Stimulated activated CD4-positive, alpha-beta T cell treated with anti-CD3 and anti-CD28 coated beads, TNF-alpha, amount 100 ng/mL, for 24 hours (primary cell): ENCODE data around the gene CDR2.
A peak's percentile ranks its signal among the peaks of the same experiment; 100 is the strongest.

Experiments
- DNase-seq, 3 experiments: peaks; one replicate each; pipeline ENCODE4 v3.0.0-alpha.2; 2020; ENCODE audit warnings: low read depth in 3 of 3

Gene CDR2

GRCh38 chr16:22324787-22325597 lies 49.4 kb downstream of the CDR2 start:
- no peak for DNase-seq

DNA sequence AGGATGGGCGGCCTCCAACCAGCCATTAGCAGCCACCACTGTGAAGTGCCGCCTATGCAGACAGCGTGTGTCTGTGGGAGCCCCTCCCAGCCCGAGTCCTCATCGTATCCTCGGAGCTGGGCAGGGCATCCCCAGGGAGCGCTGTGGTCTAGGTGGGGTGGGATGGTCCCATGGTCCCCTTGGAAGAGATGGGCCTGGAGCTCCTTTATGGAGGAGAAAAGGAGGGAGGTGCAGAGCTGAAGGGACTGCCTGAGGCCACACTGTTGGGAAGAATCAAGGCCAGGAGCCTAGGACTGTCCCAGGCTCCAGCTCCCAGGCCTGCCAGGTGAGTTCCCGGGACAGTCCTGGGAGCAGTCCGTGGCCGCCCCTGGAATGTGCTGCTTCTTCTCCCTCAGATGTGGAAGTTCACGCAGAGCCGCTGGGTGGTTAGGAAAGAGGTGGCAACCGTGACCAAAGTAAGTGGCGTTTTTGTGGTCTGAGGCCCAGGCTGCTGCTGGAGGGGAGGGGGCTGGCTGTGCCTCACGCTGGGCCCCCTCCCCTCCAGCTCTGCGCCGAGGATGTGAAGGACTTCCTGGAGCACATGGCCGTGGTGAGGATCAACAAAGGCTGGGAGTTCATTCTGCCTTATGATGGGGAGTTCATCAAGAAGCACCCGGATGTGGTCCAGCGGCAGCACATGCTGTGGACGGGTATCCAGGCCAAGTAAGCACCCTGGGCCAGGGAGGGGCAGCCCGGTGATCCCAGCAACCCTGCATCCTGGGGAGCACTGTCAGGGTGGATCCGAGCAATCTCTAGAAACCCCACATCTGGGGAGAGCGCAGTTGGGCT lies 50.2 kb downstream of the CDR2 start:
- DNase-seq, result no peak

- DNase-seq, result no peak
Observed at GRCh38 chr16:22323173-22323958, 51.1 kb downstream of the CDR2 start.

DNA sequence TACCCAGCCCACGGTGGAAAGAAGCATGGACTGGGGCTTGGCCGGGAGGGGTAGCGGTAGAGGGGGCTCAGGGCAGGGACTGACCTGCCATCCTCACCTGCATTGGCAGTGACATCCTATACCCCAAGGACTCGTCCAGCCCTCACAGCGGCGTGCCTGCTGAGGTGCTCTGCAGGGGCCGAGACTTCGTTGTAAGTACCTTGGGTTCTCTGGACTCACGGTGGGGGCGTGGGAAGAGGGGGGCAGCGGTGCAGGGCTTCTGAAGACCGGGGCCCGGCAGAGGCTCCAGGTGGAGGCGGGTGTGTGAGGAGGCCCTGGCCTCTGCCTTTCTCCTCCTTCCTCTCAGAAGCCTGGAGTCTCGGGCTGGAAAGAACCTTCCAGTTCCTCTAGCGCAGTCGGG lies 51.7 kb downstream of the CDR2 start:
- DNase-seq, result no peak

DNA sequence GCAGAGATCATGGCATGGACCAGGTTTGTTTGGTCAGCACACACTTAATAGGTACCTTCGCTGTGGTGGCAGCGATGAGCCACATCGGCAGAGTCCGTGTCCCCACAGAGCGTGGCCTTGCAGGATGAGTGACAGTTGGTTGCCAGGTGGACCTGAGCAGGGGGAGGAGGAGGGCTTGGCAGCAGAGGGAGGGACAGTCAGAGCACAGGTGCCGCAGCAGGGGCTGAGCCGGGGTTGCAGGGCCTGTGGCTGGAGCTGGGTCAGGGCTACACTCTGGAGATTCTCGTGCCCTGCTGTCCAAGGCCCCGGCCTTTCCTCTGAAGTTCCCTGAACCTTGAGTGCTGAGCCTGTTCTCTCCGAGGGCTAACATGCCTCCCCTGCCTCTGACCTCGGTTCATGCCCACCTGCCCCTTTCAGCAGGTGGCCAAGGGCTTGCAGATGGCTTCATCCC lies 52.4 kb downstream of the CDR2 start:
- no peak for DNase-seq

DNA sequence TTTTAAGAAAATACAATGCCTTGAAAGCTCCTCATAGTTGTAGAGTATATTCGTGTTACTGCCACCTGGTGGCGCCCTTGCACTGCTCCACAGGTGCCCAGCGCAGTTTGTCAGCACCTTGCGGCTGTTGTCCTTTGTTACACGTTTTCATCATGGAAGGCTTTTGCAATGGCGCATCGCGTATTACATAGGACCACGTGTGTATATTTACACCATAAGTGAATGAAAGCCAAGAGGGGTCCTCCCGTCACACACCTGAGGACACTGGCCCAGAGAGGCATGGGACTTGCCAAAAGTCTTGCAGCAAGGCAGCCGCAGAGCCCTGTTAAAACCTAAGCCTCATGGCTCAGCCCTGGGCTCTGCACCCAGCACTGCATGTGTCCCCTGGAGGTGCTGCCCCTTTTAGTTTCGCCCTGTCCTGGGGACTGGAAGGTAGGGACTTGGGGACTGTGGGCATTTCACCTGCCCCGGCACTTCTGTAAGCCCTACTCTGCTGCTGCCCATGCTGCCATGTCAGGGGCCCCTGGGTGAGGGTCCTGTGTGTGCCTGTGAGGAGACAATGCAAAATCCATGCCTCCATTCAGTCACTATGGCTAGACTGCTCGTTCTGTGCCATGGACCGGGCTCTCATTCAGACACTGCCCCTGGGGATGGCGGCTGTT lies 52.9 kb downstream of the CDR2 start:
- DNase-seq, result peak; percentile 44 to 53 (median 49)

GRCh38 chr16:22320572-22321339 lies 53.7 kb downstream of the CDR2 start:
- DNase-seq, result no peak

DNA sequence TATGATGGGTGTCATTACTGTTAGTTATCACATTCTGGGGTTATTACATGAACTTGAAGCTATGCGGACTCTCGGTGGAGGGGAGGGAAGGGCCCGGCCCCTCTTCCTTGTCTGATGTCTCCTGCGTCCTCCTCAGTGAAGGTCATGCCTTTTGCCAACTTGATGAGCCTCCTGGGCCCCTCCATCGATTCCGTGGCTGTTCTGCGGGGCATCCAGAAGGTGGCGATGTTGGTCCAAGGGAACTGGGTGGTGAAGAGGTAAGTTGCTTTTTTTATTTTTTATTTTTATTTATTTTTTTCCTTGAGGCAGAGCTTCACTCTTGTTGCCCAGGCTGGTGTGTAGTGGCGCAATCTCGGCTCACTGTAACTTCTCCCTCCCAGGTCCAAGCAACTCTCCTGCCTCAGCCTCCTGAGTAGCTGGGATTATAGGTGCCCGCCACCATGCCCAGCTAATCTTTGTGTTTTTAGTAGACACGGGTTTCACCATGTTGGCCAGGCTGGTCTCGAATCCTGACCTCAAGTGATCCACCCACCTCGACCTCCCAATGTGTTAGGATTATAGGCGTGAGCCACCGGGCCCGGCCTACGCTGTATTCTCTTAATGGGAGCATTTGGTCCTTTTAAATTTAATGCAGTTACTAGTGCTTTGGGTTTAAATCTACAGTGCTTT lies 55.6 kb downstream of the CDR2 start:
- DNase-seq, result peak; percentile 16 to 38 (median 35)

- no peak for DNase-seq
Observed at GRCh38 chr16:22317625-22318024, 56.8 kb downstream of the CDR2 start.

GRCh38 chr16:22317001-22317530 lies 57.4 kb downstream of the CDR2 start:
- DNase-seq, result no peak

DNA sequence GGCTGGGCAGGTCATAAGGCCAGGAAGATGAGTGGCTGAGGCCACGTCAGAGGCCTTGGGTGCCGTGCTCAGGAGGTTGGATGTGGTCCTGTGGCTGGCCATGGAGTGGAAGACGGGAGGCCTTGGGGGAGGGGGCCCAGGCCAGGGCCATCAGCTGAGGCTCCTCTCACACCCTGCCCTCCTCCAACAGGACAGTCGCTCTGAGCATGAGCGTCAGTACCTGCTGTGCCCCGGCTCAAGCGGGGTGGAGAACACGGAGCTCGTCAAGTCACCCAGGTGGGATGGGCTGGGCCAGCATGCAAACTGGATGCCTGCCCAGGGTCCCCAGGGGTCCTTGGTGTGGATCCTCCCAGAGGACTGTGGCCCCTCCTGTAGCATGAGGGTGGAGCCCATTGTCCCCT lies 58.0 kb downstream of the CDR2 start:
- DNase-seq, result no peak

DNA sequence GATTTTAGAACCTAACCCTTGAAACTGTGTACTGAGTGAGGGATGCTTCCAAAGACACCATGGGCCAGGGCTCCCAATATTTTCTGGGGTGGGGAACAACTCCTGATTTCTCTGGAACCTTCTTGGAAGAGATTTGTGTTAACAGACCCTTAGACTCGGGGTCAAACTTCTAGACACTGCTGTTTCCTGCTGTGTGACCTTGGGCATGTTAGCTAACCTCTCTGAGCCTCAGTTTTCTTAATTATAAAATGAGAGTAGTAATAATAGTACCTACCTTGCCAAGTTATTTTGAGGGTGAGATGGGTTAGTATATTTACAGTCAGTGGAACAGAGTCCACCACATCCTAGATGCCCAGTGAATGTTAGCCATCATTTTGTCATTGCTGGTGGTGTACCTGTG lies 58.4 kb downstream of the CDR2 start:
- DNase-seq, result no peak

DNA sequence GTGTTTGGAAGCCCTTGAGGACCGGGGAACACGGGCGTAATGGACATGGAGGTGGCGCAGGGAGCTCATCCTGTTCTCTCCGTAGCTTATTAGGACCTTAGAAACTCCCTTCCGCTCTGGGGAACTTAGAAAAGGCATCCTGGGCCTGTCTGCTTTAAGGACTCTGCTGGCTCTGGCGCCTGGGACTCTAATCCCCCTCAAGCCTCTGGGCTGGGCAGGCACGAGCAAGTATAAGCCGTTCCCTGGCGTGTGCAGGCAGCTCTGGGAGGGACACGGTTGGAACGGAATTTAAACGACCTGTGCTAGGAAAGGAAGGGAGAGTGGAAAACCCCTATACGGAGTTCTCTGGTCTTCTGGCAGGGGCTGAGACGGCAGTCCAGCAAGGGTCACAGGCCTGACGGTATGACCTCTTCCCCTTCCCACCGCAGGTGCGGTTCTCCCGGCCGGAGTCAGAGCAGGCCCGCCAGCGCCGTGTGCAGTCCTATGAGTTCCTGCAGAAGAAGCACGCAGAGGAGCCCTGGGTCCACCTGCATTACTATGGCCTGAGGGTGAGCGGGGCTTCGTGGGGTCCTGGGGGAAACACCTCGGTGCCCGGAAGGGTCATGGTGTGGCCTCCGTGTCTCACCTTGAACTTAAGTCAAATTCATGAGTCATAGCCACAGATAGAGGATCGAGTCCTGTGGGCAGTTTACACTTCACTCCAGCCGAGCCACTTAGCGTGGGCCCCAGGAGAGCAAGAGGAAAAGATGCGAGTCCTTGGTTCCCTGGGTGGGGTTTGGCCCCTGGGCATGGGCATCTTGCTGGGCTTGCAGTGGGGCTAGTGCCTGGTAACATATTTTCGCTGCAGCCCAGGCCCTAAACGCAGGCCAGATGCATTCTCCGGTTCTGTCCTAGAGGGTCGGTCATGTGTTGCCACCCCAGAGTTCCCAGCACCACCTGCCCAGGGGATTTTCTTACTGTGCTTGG lies 59.5 kb downstream of the CDR2 start:
- DNase-seq, result no peak

- no peak for DNase-seq
Observed at GRCh38 chr16:22313876-22314470, 60.4 kb downstream of the CDR2 start.

GRCh38 chr16:22312897-22313781 lies 61.3 kb downstream of the CDR2 start:
- no peak for DNase-seq

GRCh38 chr16:22311520-22311919 lies 62.9 kb downstream of the CDR2 start:
- no peak for DNase-seq

DNA sequence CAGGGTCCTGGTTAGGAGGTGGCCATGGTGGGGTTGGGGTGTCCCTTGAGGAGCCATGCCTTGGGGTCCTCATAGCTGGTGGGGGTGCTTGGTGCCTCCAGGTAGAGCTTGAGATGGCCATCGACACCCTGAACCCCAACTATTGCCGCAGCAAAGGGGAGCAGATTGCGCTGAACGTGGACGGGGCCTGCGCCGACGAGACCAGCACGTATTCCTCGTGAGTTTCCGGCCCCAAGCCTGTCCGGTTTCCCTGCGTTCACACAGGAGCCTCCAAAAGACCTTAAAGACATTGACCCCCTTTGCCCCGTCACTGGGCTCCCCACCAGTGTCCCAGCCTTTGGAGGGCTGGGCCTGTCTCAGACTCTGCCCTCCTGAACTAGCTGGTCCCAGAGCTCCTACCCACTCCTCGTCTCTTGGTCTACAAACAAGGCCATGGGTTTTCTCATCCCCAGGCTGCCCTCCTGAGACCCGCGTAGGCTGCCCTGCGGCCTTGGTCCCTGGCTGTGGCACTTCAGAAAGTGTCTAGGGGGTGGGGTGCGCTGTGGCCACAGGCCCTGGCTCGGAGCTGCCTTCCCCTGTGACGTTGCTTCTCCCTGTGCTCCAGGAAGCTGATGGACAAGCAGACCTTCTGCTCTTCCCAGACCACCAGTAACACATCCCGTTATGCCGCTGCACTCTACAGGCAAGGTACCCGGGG lies 65.4 kb downstream of the CDR2 start:
- no peak for DNase-seq
